ENCODE data around the gene ADAM10. TPM values are rescaled to one million over a fixed set of nuclear protein-coding genes. Genes with fewer than 3 reads are reported as not detected.

Gene ADAM10
- total RNA-seq, 1 experiment from 2014 or later = 159 TPM

- no peak for DNase-seq
- H3K23me2 ChIP-seq (ENCODE audit: insufficient read length, low read depth, low read length, poor library complexity, severe bottlenecking) = no peaks in the 10 kb centered on the region
- Mint-ChIP-seq H3K36me3 (ENCODE audit: insufficient read depth in 1 of 3, low read depth in 3 of 3) (no peaks in the 10 kb centered on the region; a peak in 1 of 7 replicates), H3K27me3 (ENCODE audit: low read depth) (no peaks in the 10 kb centered on the region), H3K4me3 (no peak overlapping the region), H3K9me3 (no peaks in the 10 kb centered on the region; a peak in 1 of 5 replicates), H3K4me1 (peaks cover 17 to 29% of the 10 kb centered on the region in 2 experiments), H3K27ac (no peak overlapping the region)
- H3K9ac ChIP-seq (ENCODE audit: extremely low read depth, insufficient read length, low read length) = no peak overlapping the region
- no peaks in the 10 kb centered on the region for H3K79me1 ChIP-seq (ENCODE audit: insufficient read depth, low read depth, low read length, poor library complexity, severe bottlenecking)
- H2BK12ac ChIP-seq (ENCODE audit: insufficient read length, low read depth, low read length) = no peak overlapping the region
- no peak overlapping the region for H3K4me2 ChIP-seq (ENCODE audit: insufficient read depth, insufficient read length, low read length)
- no peak overlapping the region for H4K8ac ChIP-seq (replicated peaks; ENCODE audit: insufficient read length, low read depth, low read length)
- no peak overlapping the region for H3K14ac ChIP-seq (ENCODE audit: insufficient read depth, low read length)
- no peak overlapping the region for H3K18ac ChIP-seq (ENCODE audit: insufficient read length, low read depth, low read length)
- H4K20me1 ChIP-seq (ENCODE audit: control insufficient read depth, insufficient read depth, insufficient read length) = no peaks in the 10 kb centered on the region
- no peak overlapping the region for H2AFZ ChIP-seq (ENCODE audit: low read length)
- TF ChIP-seq, protein P1, sequence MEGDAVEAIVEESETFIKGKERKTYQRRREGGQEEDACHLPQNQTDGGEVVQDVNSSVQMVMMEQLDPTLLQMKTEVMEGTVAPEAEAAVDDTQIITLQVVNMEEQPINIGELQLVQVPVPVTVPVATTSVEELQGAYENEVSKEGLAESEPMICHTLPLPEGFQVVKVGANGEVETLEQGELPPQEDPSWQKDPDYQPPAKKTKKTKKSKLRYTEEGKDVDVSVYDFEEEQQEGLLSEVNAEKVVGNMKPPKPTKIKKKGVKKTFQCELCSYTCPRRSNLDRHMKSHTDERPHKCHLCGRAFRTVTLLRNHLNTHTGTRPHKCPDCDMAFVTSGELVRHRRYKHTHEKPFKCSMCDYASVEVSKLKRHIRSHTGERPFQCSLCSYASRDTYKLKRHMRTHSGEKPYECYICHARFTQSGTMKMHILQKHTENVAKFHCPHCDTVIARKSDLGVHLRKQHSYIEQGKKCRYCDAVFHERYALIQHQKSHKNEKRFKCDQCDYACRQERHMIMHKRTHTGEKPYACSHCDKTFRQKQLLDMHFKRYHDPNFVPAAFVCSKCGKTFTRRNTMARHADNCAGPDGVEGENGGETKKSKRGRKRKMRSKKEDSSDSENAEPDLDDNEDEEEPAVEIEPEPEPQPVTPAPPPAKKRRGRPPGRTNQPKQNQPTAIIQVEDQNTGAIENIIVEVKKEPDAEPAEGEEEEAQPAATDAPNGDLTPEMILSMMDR (conservative IDR thresholded peaks at IDR 0.05) = no peak
- H2BK15ac ChIP-seq (ENCODE audit: low read depth, low read length) = no peak overlapping the region
- no CpG with 5 or more reads among the region's 6 CpGs for WGBS (ENCODE audit: extremely low coverage, insufficient read length, low lambda C conversion rate)
- H3T11ph ChIP-seq (ENCODE audit: low read length) = no peak overlapping the region
- no peak overlapping the region for H2BK20ac ChIP-seq (ENCODE audit: low read depth, low read length, poor library complexity, severe bottlenecking)
- H3K27ac ChIP-seq (ENCODE audit: insufficient read length, low read depth, low read length) = no peak overlapping the region
- H3K23ac ChIP-seq (ENCODE audit: insufficient read length, low read depth, low read length) = no peak overlapping the region
- no peak overlapping the region for H3K4ac ChIP-seq (ENCODE audit: low read depth, low read length)
- no peak overlapping the region for H2BK120ac ChIP-seq (ENCODE audit: low read depth, low read length, poor library complexity, severe bottlenecking)
- no peak overlapping the region for H2BK5ac ChIP-seq (ENCODE audit: insufficient read length, low read length)
- H2AK5ac ChIP-seq (ENCODE audit: insufficient read length, low read length) = no peak overlapping the region
- H3K9me3 ChIP-seq (ENCODE audit: control insufficient read depth, low read depth, low read length) = no peaks in the 10 kb centered on the region
- H4K5ac ChIP-seq (ENCODE audit: insufficient read length, low read depth, low read length) = no peak overlapping the region
- H3K79me2 ChIP-seq (ENCODE audit: insufficient read depth, low read length) = no peaks in the 10 kb centered on the region
- H3K27me3 ChIP-seq (ENCODE audit: insufficient read depth, low read length) = no peaks in the 10 kb centered on the region
- no peaks in the 10 kb centered on the region for H3K4me1 ChIP-seq (ENCODE audit: insufficient read depth, low read length)
- H3K56ac ChIP-seq (ENCODE audit: insufficient read length, low read depth, low read length) = no peak overlapping the region
- no peak overlapping the region for H4K91ac ChIP-seq (ENCODE audit: insufficient read length, low read depth, low read length)
Observed at GRCh38 chr15:58564981-58565380, 184.5 kb downstream of the ADAM10 start.

All from H9 (cell line).